HepG2 (cell line): ENCODE measurements around the gene SPAM1.

Experiments used
- ATF2 ChIP-seq: sonication (generic); formaldehyde crosslinking; IDR thresholded peaks from 2 replicates; pipeline ENCODE4 v1.4.0; 2020; ENCODE audit warnings: missing genetic modification reagents
- MAFF ChIP-seq: IDR thresholded peaks from 2 replicates; pipeline ENCODE4 v1.6.1; 2011; ENCODE audit warnings: low read depth, low read length, improper control_type of control experiment

GRCh38 chr7:123916240-123916724 is 8.8 kb upstream of the SPAM1 start:
- TF ChIP-seq ATF2 (CRISPR knock-in tag) (no peak), MAFF (no peak)
